ENCODE measurements around the gene TRPM2. TPM values are rescaled to one million over a fixed set of nuclear protein-coding genes. Genes with fewer than 3 reads are reported as not detected.

The TRPM2 gene
- total and polyA plus RNA-seq, 2 donors, result 2.7 to 9.4 TPM

GRCh38 chr21:44490405-44490804 is 137.0 kb downstream of the TRPM2 start:
- WGBS, result 97% methylated on average over 19 of the region's 19 CpGs
- H3K9me3 ChIP-seq (ENCODE audit: control insufficient read depth in 2 of 2, insufficient read depth in 1 of 2, low read length in 1 of 2), result peaks cover 1 to 31% of the 10 kb centered on the region in 2 donors
- H3K4me1 ChIP-seq (ENCODE audit: control insufficient read depth in 2 of 2, insufficient read depth in 2 of 2, low read length in 2 of 2), result peaks cover 7 to 11% of the 10 kb centered on the region in 2 donors
- no peaks in the 10 kb centered on the region for H3K36me3 ChIP-seq (ENCODE audit: control insufficient read depth in 2 of 2, insufficient read depth in 2 of 2, low read length in 1 of 2)
- no peak overlapping the region for H3K27ac ChIP-seq (ENCODE audit: low read depth in 1 of 2, low read length in 1 of 2)
- no peak overlapping the region for H3K4me3 ChIP-seq (ENCODE audit: low read length in 2 of 2)
- peaks cover 0 to 7% of the 10 kb centered on the region in 2 donors for H3K27me3 ChIP-seq (ENCODE audit: control insufficient read depth in 2 of 2, insufficient read depth in 1 of 2, low read length in 1 of 2)
- no peak for DNase-seq (ENCODE audit: low read depth in 6 of 9, low spot score in 9 of 9)

DNA sequence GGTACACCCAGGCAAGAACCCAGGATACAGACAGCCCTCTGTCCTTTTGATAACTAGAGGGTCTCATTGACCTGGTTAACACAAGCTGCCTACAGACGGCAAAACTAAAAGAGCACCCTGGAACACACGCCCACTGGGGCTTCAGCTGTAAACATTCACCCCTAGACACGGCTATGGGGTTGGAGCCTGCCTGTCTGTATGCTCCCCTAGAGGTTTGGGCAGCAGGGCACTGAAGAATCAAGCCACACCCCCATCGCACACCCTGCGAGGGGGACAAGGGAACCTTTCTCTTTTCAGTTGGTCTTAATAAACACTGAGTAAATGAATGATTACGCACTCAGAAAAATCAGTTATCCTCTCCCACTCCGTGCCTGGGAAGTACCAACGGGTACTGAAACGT is 137.4 kb downstream of the TRPM2 start:
- H3K9me3 ChIP-seq (ENCODE audit: control insufficient read depth in 2 of 2, insufficient read depth in 1 of 2, low read length in 1 of 2), result peaks cover 1 to 31% of the 10 kb centered on the region in 2 donors
- WGBS, result 95% methylated on average over 9 of the region's 9 CpGs
- H3K27ac ChIP-seq (ENCODE audit: low read depth in 1 of 2, low read length in 1 of 2), result no peak overlapping the region
- peaks cover 7% of the 10 kb centered on the region in 2 donors for H3K4me1 ChIP-seq (ENCODE audit: control insufficient read depth in 2 of 2, insufficient read depth in 2 of 2, low read length in 2 of 2)
- no peak for DNase-seq (ENCODE audit: low read depth in 6 of 9, low spot score in 9 of 9)
- peaks cover 0 to 5% of the 10 kb centered on the region in 2 donors for H3K27me3 ChIP-seq (ENCODE audit: control insufficient read depth in 2 of 2, insufficient read depth in 1 of 2, low read length in 1 of 2)
- H3K4me3 ChIP-seq (ENCODE audit: low read length in 2 of 2), result no peak overlapping the region
- no peaks in the 10 kb centered on the region for H3K36me3 ChIP-seq (ENCODE audit: control insufficient read depth in 2 of 2, insufficient read depth in 2 of 2, low read length in 1 of 2)

Other genes with a start within 250 kb of the TRPM2 start
- gene PWP2, start 246.2 kb upstream of the TRPM2 start, total RNA-seq, result 2.2 TPM
- gene PWP2, start 246.2 kb upstream of the TRPM2 start, polyA plus RNA-seq, result 12.7 TPM
- 6.4 TPM for gene GATD3, start 219.9 kb upstream of the TRPM2 start, total RNA-seq
- 47.4 TPM for gene GATD3, start 219.9 kb upstream of the TRPM2 start, polyA plus RNA-seq
- 1.1 TPM for gene ICOSLG, start 112.7 kb upstream of the TRPM2 start, total RNA-seq
- gene ICOSLG, start 112.7 kb upstream of the TRPM2 start, polyA plus RNA-seq, result 5.1 TPM
- 0.42 TPM for gene DNMT3L, start 91.7 kb upstream of the TRPM2 start, total RNA-seq
- 0.80 TPM for gene DNMT3L, start 91.7 kb upstream of the TRPM2 start, polyA plus RNA-seq
- gene AIRE, start 67.7 kb upstream of the TRPM2 start, total RNA-seq, result 11.9 TPM
- 52.2 TPM for gene AIRE, start 67.7 kb upstream of the TRPM2 start, polyA plus RNA-seq
- gene PFKL, start 53.6 kb upstream of the TRPM2 start, total RNA-seq, result 49.6 TPM
- 82.7 TPM for gene PFKL, start 53.6 kb upstream of the TRPM2 start, polyA plus RNA-seq
- 15.3 TPM for gene CFAP410, start 14.2 kb upstream of the TRPM2 start, total RNA-seq
- gene CFAP410, start 14.2 kb upstream of the TRPM2 start, polyA plus RNA-seq, result 62.5 TPM
- gene LRRC3, start 101.9 kb downstream of the TRPM2 start, total RNA-seq, result 0.24 TPM
- 0.55 TPM for gene LRRC3, start 101.9 kb downstream of the TRPM2 start, polyA plus RNA-seq
- gene KRTAP10-1, start 186.6 kb downstream of the TRPM2 start, total RNA-seq, result not detected
- not detected for gene KRTAP10-1, start 186.6 kb downstream of the TRPM2 start, polyA plus RNA-seq
- not detected for gene KRTAP10-2, start 197.9 kb downstream of the TRPM2 start, total RNA-seq
- not detected for gene KRTAP10-2, start 197.9 kb downstream of the TRPM2 start, polyA plus RNA-seq
- not detected for gene KRTAP10-3, start 205.2 kb downstream of the TRPM2 start, total RNA-seq
- not detected for gene KRTAP10-3, start 205.2 kb downstream of the TRPM2 start, polyA plus RNA-seq
- gene KRTAP10-4, start 220.1 kb downstream of the TRPM2 start, total RNA-seq, result not detected
- not detected for gene KRTAP10-4, start 220.1 kb downstream of the TRPM2 start, polyA plus RNA-seq
- not detected for gene KRTAP10-5, start 227.0 kb downstream of the TRPM2 start, total RNA-seq
- gene KRTAP10-5, start 227.0 kb downstream of the TRPM2 start, polyA plus RNA-seq, result not detected
- gene KRTAP10-6, start 238.9 kb downstream of the TRPM2 start, total RNA-seq, result not detected
- gene KRTAP10-6, start 238.9 kb downstream of the TRPM2 start, polyA plus RNA-seq, result not detected
- gene KRTAP10-7, start 247.0 kb downstream of the TRPM2 start, total RNA-seq, result not detected
- gene KRTAP10-7, start 247.0 kb downstream of the TRPM2 start, polyA plus RNA-seq, result not detected